H7 (cell line): ENCODE results near the gene ETV2. TPM values are rescaled to one million over a fixed set of nuclear protein-coding genes. Genes with fewer than 3 reads are reported as not detected.

Source experiments
- DNase-seq: peaks from one replicate; pipeline ENCODE4 v3.0.0; 2012
- H3K27me3 ChIP-seq: 2 replicates; pipeline ENCODE4 v1.6.0; 2011; ENCODE audit warnings: mild to moderate bottlenecking, low read length; ENCODE audit not compliant: control insufficient read depth, insufficient read depth
- H3K36me3 ChIP-seq: replicated peaks from 2 replicates; pipeline ENCODE4 v1.5.1; 2011; ENCODE audit warnings: low read length; ENCODE audit not compliant: control insufficient read depth, insufficient read depth
- H3K4me3 ChIP-seq: 2 replicates; pipeline ENCODE4 v1.5.1; 2011; ENCODE audit warnings: low read depth, mild to moderate bottlenecking, control low read depth, low read length, moderate library complexity; ENCODE audit not compliant: insufficient read depth
- total RNA-seq: library from RNA; depleted of rRNA; stranded (reverse); fragments of >200 nt; shearing (Covaris generic); gene quantifications from 2 replicates; pipeline ENCODE4 v1.2.3, GENCODE V29; 2014; rRNA removed

ETV2 gene
- total RNA-seq, 1 experiment from 2014 or later, result 0.35 TPM

DNA sequence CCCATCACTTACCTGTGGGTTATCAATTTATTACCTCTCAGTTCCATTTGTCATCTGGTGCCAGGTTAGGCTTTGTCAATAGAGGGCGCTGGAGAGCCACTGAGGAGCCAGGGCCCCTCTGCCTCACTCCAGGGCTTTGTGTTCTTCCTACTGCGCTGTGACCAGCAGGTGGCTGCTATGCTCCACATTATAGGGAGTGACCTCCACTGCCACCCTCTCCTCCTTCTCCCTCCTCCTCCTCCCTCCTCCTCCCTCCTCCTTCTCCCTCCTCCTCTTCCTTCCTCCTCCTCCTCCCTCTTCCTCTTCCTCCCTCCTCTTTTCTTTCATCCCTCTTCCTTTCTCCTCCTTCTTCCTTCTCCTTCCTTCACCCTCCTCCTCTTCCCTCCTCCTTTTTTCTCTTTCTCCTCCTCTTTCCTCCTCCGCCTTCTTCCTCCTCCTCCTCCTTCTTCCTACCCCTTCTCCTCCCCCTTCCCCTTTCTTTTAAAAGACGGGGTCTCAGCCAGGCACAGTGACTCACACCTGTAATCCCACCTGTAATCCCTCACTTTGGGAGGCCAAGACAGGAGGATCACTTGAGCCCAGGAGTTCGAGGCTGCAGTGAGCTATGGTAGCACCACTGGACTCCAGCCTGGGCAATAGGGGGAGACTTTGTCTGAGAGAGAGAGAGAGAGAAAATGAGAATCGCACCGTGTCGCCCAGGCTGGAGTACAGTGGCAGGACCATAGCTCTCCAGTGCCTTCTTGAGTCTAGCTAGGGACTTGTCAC, 52.5 kb downstream of the ETV2 start:
- DNase-seq, result peak; percentile 93
- no peaks in the 10 kb centered on the region for H3K36me3 ChIP-seq
- H3K27me3 ChIP-seq, result no peaks in the 10 kb centered on the region; the same call in 1 of the 2 replicates
- no peak overlapping the region for H3K4me3 ChIP-seq

Other genes starting within 250 kb of the ETV2 start
- gene FFAR2, start 193.5 kb upstream of the ETV2 start, total RNA-seq, result not detected in 2 replicates
- gene KRTDAP, start 151.3 kb upstream of the ETV2 start, total RNA-seq, result 0.44 and 0.52 TPM in 2 replicates
- gene DMKN, start 128.1 kb upstream of the ETV2 start, total RNA-seq, result 179 and 182 TPM in 2 replicates
- gene SBSN, start 113.4 kb upstream of the ETV2 start, total RNA-seq, result not detected in 2 replicates
- gene GAPDHS, start 108.3 kb upstream of the ETV2 start, total RNA-seq, result 0.07 TPM in 1 of 2 replicates, not detected in the other
- gene TMEM147, start 96.1 kb upstream of the ETV2 start, total RNA-seq, result 208 and 225 TPM in 2 replicates
- gene ATP4A, start 78.1 kb upstream of the ETV2 start, total RNA-seq, result 0.21 TPM in 1 of 2 replicates, not detected in the other
- gene PMIS2, start 55.6 kb upstream of the ETV2 start, total RNA-seq, result not detected in 2 replicates
- gene HAUS5, start 29.0 kb upstream of the ETV2 start, total RNA-seq, result 25.6 and 27.4 TPM in 2 replicates
- 75.0 and 81.4 TPM in 2 replicates for gene RBM42, start 12.7 kb upstream of the ETV2 start, total RNA-seq
- gene COX6B1, start 6.6 kb downstream of the ETV2 start, total RNA-seq, result 500 and 605 TPM in 2 replicates
- 0.14 and 0.74 TPM in 2 replicates for gene UPK1A, start 24.8 kb downstream of the ETV2 start, total RNA-seq
- gene ZBTB32, start 62.8 kb downstream of the ETV2 start, total RNA-seq, result not detected in 2 replicates
- gene KMT2B, start 76.3 kb downstream of the ETV2 start, total RNA-seq, result 12.9 and 16.3 TPM in 2 replicates
- gene IGFLR1, start 100.7 kb downstream of the ETV2 start, total RNA-seq, result 11.5 and 15.2 TPM in 2 replicates
- gene U2AF1L4, start 103.7 kb downstream of the ETV2 start, total RNA-seq, result 11.6 and 13.4 TPM in 2 replicates
- gene PSENEN, start 103.9 kb downstream of the ETV2 start, total RNA-seq, result 53.2 and 58.6 TPM in 2 replicates
- 5.0 and 17.2 TPM in 2 replicates for gene LIN37, start 106.8 kb downstream of the ETV2 start, total RNA-seq
- gene HSPB6, start 115.3 kb downstream of the ETV2 start, total RNA-seq, result 0.48 and 1.4 TPM in 2 replicates
- 6.8 and 14.0 TPM in 2 replicates for gene PROSER3, start 116.4 kb downstream of the ETV2 start, total RNA-seq
- gene ARHGAP33, start 133.8 kb downstream of the ETV2 start, total RNA-seq, result 3.7 and 6.4 TPM in 2 replicates
- not detected in 2 replicates for gene PRODH2, start 171.1 kb downstream of the ETV2 start, total RNA-seq
- not detected in 2 replicates for gene NPHS1, start 210.8 kb downstream of the ETV2 start, total RNA-seq
- gene KIRREL2, start 215.2 kb downstream of the ETV2 start, total RNA-seq, result 0.55 and 0.92 TPM in 2 replicates
- gene APLP1, start 226.8 kb downstream of the ETV2 start, total RNA-seq, result 18.3 and 19.3 TPM in 2 replicates